Neural progenitor cell (in vitro differentiated cells): Measurements from ENCODE around the gene MYL5. TPM values are rescaled to one million over a fixed set of nuclear protein-coding genes. Genes with fewer than 3 reads are reported as not detected.

Experiments
- DNase-seq: peaks from one replicate; pipeline ENCODE4 v3.0.0-alpha.2; 2016; ENCODE audit warnings: low spot score
- H2AFZ ChIP-seq: fragments of 200-600 bp; sonication (generic); replicated peaks from 2 replicates; pipeline ENCODE4 v1.6.1; 2016; ENCODE audit warnings: antibody characterized with exemption
- H3F3A ChIP-seq: fragments of 200-600 bp; sonication (generic); 2 replicates; pipeline ENCODE4 v1.6.1; 2016; ENCODE audit warnings: antibody characterized with exemption, low read depth
- H3K27ac ChIP-seq: fragments of 200-600 bp; sonication (generic); 2 replicates; pipeline ENCODE4 v1.5.1; 2016; ENCODE audit warnings: mild to moderate bottlenecking
- H3K27me3 ChIP-seq: fragments of 200-600 bp; sonication (generic); 2 replicates; pipeline ENCODE4 v1.6.1; 2016; ENCODE audit warnings: mild to moderate bottlenecking, moderate library complexity
- H3K36me3 ChIP-seq: fragments of 200-600 bp; sonication (generic); 2 replicates; pipeline ENCODE4 v1.5.1; 2016
- H3K4me1 ChIP-seq: fragments of 200-600 bp; sonication (generic); 2 replicates; pipeline ENCODE4 v1.6.1; 2016; ENCODE audit warnings: mixed run types
- H3K4me2 ChIP-seq: fragments of 200-600 bp; sonication (generic); 2 replicates; pipeline ENCODE4 v1.6.1; 2016
- H3K4me3 ChIP-seq: fragments of 200-600 bp; sonication (generic); 2 replicates; pipeline ENCODE4 v1.5.1; 2016
- H3K79me2 ChIP-seq: fragments of 200-600 bp; sonication (generic); 2 replicates; pipeline ENCODE4 v1.6.1; 2016; ENCODE audit warnings: low read depth
- H3K9ac ChIP-seq: fragments of 200-600 bp; sonication (generic); 2 replicates; pipeline ENCODE4 v1.6.1; 2016
- H3K9me3 ChIP-seq: fragments of 200-600 bp; sonication (generic); 2 replicates; pipeline ENCODE4 v1.5.1; 2016; ENCODE audit warnings: low read depth
- H4K20me1 ChIP-seq: fragments of 200-600 bp; sonication (generic); 2 replicates; pipeline ENCODE4 v1.6.1; 2016; ENCODE audit warnings: low read depth
- H3K27ac Mint-ChIP-seq: 3 replicates; pipeline ENCODE4 v1.8.0; 2021; ENCODE audit warnings: mixed read lengths
- H3K27me3 Mint-ChIP-seq: 2 replicates; pipeline ENCODE4 v1.8.0; 2022; ENCODE audit warnings: low read depth, mild to moderate bottlenecking, inconsistent platforms, moderate library complexity, mixed read lengths; ENCODE audit not compliant: insufficient read depth
- H3K36me3 Mint-ChIP-seq: 3 replicates; pipeline ENCODE4 v1.8.0; 2021; ENCODE audit warnings: mixed read lengths
- H3K4me1 Mint-ChIP-seq: 3 replicates; pipeline ENCODE4 v1.8.0; 2021; ENCODE audit warnings: mixed read lengths
- H3K4me3 Mint-ChIP-seq: 3 replicates; pipeline ENCODE4 v1.8.0; 2021; ENCODE audit warnings: mild to moderate bottlenecking, moderate library complexity, mixed read lengths
- H3K9me3 Mint-ChIP-seq: 3 replicates; pipeline ENCODE4 v1.8.0; 2020; ENCODE audit warnings: mixed read lengths
- EZH2 ChIP-seq: fragments of 200-600 bp; sonication (generic); IDR thresholded peaks from 2 replicates; pipeline ENCODE4 v1.6.1; 2017; ENCODE audit warnings: antibody characterized with exemption, mild to moderate bottlenecking, moderate library complexity
- EZH2phosphoT487 ChIP-seq: fragments of 200-600 bp; sonication (generic); IDR thresholded peaks from 2 replicates; pipeline ENCODE4 v1.6.1; 2017; ENCODE audit warnings: antibody characterized with exemption
- total RNA-seq: library from RNA; depleted of rRNA; stranded (reverse); fragments of >200 nt; gene quantifications from 2 replicates; pipeline ENCODE4 v1.2.3, GENCODE V29; 2015; ENCODE audit warnings: low replicate concordance
- TF ChIP-seq, protein P1 (sequence below): fragments of 200-600 bp; sonication (generic); IDR thresholded peaks from 2 replicates; pipeline ENCODE4 v1.5.1; 2017; ENCODE audit warnings: antibody characterized with exemption, mild to moderate bottlenecking

Gene MYL5
- total RNA-seq, 1 donor from 2014 or later: 0.21 TPM

- H3K27ac Mint-ChIP-seq: no peak overlapping the region
- TF ChIP-seq EZH2 (no peak), EZH2phosphoT487 (no peak)
- H3K4me1 Mint-ChIP-seq: no peaks in the 10 kb centered on the region
- H3K4me2 ChIP-seq: peak overlapping the region; percentile 78
- H3K4me3 ChIP-seq: peak overlapping the region; percentile 63
- H3K79me2 ChIP-seq: no peaks in the 10 kb centered on the region
- peaks cover 5% of the 10 kb centered on the region for H3K4me1 ChIP-seq
- H3K9ac ChIP-seq: no peak overlapping the region
- no peaks in the 10 kb centered on the region for H3K36me3 Mint-ChIP-seq
- no peaks in the 10 kb centered on the region for H3K9me3 Mint-ChIP-seq
- no peaks in the 10 kb centered on the region for H4K20me1 ChIP-seq
- no peaks in the 10 kb centered on the region for H3K36me3 ChIP-seq
- peaks cover 13% of the 10 kb centered on the region for H3K27me3 Mint-ChIP-seq
- DNase-seq: no peak
- H3K27ac ChIP-seq: no peak overlapping the region
- H3F3A ChIP-seq: peaks cover 5% of the 10 kb centered on the region
- no peaks in the 10 kb centered on the region for H3K27me3 ChIP-seq
- H2AFZ ChIP-seq: peak overlapping the region; percentile 43
- peak overlapping the region; percentile 71 for H3K4me3 Mint-ChIP-seq
- H3K9me3 ChIP-seq: no peaks in the 10 kb centered on the region
Observed at GRCh38 chr4:663046-663437, 11.3 kb upstream of the MYL5 start.

- Histone ChIP-seq H3K4me2 (peak overlapping the region; percentile 78), H3K27me3 (no peaks in the 10 kb centered on the region), H3K4me3 (peak overlapping the region; percentile 63), H3K4me1 (peaks cover 5% of the 10 kb centered on the region), H3K36me3 (no peaks in the 10 kb centered on the region), H3K9ac (peak overlapping the region; percentile 1), H3K27ac (no peak overlapping the region), H3K9me3 (no peaks in the 10 kb centered on the region), H3F3A (peaks cover 5% of the 10 kb centered on the region), H3K79me2 (no peaks in the 10 kb centered on the region), H2AFZ (peak overlapping the region; percentile 43), H4K20me1 (no peaks in the 10 kb centered on the region)
- Mint-ChIP-seq H3K27me3 (peaks cover 13% of the 10 kb centered on the region), H3K9me3 (no peaks in the 10 kb centered on the region), H3K27ac (no peak overlapping the region), H3K4me1 (no peaks in the 10 kb centered on the region), H3K4me3 (peak overlapping the region; percentile 74), H3K36me3 (no peaks in the 10 kb centered on the region)
- peak; percentile 83 for DNase-seq
- TF ChIP-seq, protein P1, sequence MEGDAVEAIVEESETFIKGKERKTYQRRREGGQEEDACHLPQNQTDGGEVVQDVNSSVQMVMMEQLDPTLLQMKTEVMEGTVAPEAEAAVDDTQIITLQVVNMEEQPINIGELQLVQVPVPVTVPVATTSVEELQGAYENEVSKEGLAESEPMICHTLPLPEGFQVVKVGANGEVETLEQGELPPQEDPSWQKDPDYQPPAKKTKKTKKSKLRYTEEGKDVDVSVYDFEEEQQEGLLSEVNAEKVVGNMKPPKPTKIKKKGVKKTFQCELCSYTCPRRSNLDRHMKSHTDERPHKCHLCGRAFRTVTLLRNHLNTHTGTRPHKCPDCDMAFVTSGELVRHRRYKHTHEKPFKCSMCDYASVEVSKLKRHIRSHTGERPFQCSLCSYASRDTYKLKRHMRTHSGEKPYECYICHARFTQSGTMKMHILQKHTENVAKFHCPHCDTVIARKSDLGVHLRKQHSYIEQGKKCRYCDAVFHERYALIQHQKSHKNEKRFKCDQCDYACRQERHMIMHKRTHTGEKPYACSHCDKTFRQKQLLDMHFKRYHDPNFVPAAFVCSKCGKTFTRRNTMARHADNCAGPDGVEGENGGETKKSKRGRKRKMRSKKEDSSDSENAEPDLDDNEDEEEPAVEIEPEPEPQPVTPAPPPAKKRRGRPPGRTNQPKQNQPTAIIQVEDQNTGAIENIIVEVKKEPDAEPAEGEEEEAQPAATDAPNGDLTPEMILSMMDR: peak; percentile 51
- TF ChIP-seq EZH2: no peak
Observed at GRCh38 chr4:663438-664428, 10.6 kb upstream of the MYL5 start.

DNA sequence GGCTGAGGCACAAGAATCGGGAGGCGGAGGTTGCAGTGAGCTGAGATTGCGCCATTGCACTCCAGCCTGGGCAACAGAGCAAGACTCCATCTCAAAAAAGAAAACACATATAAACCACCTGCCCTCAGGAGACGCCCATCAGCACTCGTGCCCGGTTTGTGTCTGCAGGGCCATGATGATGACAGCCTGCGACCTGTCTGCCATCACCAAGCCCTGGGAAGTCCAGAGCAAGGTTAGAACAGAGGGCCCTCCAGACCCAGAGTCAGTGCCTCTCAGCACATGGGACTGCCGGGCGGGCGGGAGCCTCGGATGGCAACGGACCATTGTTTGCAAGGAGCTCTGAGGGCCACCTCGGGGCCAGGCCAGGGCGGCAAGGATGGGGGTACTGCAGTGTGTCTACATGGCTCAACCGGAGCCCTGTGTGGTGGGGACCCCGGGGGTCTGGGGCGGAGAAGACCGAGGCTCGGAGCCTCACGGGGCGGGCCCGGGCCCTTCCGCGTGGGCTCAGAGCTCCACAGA lies 9.6 kb upstream of the MYL5 start:
- no peaks in the 10 kb centered on the region for H3K36me3 Mint-ChIP-seq
- Histone ChIP-seq H4K20me1 (no peaks in the 10 kb centered on the region), H3F3A (no peaks in the 10 kb centered on the region), H3K4me1 (peaks cover 5% of the 10 kb centered on the region), H2AFZ (no peak overlapping the region), H3K4me2 (peak overlapping the region; percentile 78), H3K27me3 (no peaks in the 10 kb centered on the region), H3K9me3 (no peaks in the 10 kb centered on the region), H3K9ac (no peak overlapping the region), H3K4me3 (no peak overlapping the region), H3K79me2 (no peaks in the 10 kb centered on the region), H3K27ac (no peak overlapping the region), H3K36me3 (no peaks in the 10 kb centered on the region)
- H3K27ac Mint-ChIP-seq: no peak overlapping the region
- TF ChIP-seq, protein P1: no peak
- TF ChIP-seq EZH2phosphoT487 (no peak), EZH2 (no peak)
- no peaks in the 10 kb centered on the region for H3K4me1 Mint-ChIP-seq
- H3K27me3 Mint-ChIP-seq: peaks cover 13% of the 10 kb centered on the region
- H3K9me3 Mint-ChIP-seq: no peaks in the 10 kb centered on the region
- peak overlapping the region; percentile 73 for H3K4me3 Mint-ChIP-seq
- no peak for DNase-seq

GRCh38 chr4:665381-665750 lies 9.0 kb upstream of the MYL5 start:
- H3K36me3 Mint-ChIP-seq: peaks cover 2% of the 10 kb centered on the region
- no peak overlapping the region for H2AFZ ChIP-seq
- H3K4me1 ChIP-seq: peaks cover 5% of the 10 kb centered on the region
- H3K4me1 Mint-ChIP-seq: no peaks in the 10 kb centered on the region
- H3K9me3 ChIP-seq: no peaks in the 10 kb centered on the region
- no peak for DNase-seq
- no peak overlapping the region for H3K4me3 ChIP-seq
- H3K36me3 ChIP-seq: no peaks in the 10 kb centered on the region
- H3K9me3 Mint-ChIP-seq: no peaks in the 10 kb centered on the region
- no peaks in the 10 kb centered on the region for H3K27me3 ChIP-seq
- H3F3A ChIP-seq: no peaks in the 10 kb centered on the region
- H3K27me3 Mint-ChIP-seq: peaks cover 9% of the 10 kb centered on the region
- no peak overlapping the region for H3K4me2 ChIP-seq
- no peaks in the 10 kb centered on the region for H3K79me2 ChIP-seq
- no peak overlapping the region for H3K27ac ChIP-seq
- H3K27ac Mint-ChIP-seq: no peak overlapping the region
- no peaks in the 10 kb centered on the region for H4K20me1 ChIP-seq
- H3K9ac ChIP-seq: no peak overlapping the region
- H3K4me3 Mint-ChIP-seq: peak overlapping the region; percentile 65
- no peak for TF ChIP-seq EZH2
- no peak for TF ChIP-seq EZH2phosphoT487
- TF ChIP-seq, protein P1: no peak
